Bronchial epithelial cell (primary cell): Measurements from ENCODE around the gene RARRES1. TPM values are rescaled to one million over a fixed set of nuclear protein-coding genes. Genes with fewer than 3 reads are reported as not detected.

Source experiments
- DNase-seq: peaks from one replicate; pipeline ENCODE4 v3.0.0-alpha.2; 2010; ENCODE audit warnings: low read depth
- FAIRE-seq: peaks from 2 replicates; lab custom pipeline; 2011; peaks lifted over from hg19 to GRCh38; lab: Jason Lieb, UNC
- H3K27me3 ChIP-seq: 2 replicates; pipeline ENCODE4 v1.5.1; 2011; ENCODE audit warnings: low read length; ENCODE audit not compliant: control insufficient read depth, insufficient read depth
- H3K36me3 ChIP-seq: 2 replicates; pipeline ENCODE4 v1.5.1; 2011; ENCODE audit warnings: low read length; ENCODE audit not compliant: control insufficient read depth, insufficient read depth
- H3K4me3 ChIP-seq: 2 replicates; pipeline ENCODE4 v1.5.1; 2011; ENCODE audit warnings: mild to moderate bottlenecking, low read depth, low read length, control low read depth
- total RNA-seq: library from RNA; depleted of rRNA; stranded (reverse); fragments of >200 nt; gene quantifications from 2 replicates; pipeline ENCODE4 v1.2.1, GENCODE V29; 2014
- TF ChIP-seq, protein P1 (sequence below): IDR thresholded peaks from 2 replicates; pipeline ENCODE4 v1.5.1; 2011; ENCODE audit warnings: mild to moderate bottlenecking, moderate library complexity, low read length, control low read depth, inconsistent platforms; ENCODE audit not compliant: insufficient read depth, severe bottlenecking

Gene RARRES1
- total RNA-seq, 1 donor from 2014 or later = 2.4 TPM

DNA sequence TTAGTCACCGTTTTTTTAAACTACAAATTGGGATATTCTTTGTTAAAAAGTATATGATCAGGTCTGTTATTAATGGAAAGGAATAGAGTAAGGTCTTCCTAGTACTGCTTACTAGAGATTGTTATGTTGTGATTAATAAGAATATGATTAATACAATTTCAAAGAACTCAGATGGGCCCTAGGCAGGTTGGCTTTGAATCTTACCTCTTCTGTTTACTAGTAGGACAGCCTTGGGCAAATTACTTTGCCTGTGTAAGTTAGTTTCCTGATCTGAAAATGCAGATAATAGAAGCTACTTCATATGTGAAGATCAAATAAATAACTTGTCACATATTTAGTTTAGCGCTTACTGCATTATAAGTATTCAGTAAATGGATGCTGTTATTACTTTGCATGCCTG is 81.1 kb downstream of the RARRES1 start:
- DNase-seq (no peak), FAIRE-seq (no peak)
- H3K4me3 ChIP-seq = no peak overlapping the region
- TF ChIP-seq, protein P1, sequence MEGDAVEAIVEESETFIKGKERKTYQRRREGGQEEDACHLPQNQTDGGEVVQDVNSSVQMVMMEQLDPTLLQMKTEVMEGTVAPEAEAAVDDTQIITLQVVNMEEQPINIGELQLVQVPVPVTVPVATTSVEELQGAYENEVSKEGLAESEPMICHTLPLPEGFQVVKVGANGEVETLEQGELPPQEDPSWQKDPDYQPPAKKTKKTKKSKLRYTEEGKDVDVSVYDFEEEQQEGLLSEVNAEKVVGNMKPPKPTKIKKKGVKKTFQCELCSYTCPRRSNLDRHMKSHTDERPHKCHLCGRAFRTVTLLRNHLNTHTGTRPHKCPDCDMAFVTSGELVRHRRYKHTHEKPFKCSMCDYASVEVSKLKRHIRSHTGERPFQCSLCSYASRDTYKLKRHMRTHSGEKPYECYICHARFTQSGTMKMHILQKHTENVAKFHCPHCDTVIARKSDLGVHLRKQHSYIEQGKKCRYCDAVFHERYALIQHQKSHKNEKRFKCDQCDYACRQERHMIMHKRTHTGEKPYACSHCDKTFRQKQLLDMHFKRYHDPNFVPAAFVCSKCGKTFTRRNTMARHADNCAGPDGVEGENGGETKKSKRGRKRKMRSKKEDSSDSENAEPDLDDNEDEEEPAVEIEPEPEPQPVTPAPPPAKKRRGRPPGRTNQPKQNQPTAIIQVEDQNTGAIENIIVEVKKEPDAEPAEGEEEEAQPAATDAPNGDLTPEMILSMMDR = no peak
- no peaks in the 10 kb centered on the region for H3K27me3 ChIP-seq
- no peaks in the 10 kb centered on the region for H3K36me3 ChIP-seq

DNA sequence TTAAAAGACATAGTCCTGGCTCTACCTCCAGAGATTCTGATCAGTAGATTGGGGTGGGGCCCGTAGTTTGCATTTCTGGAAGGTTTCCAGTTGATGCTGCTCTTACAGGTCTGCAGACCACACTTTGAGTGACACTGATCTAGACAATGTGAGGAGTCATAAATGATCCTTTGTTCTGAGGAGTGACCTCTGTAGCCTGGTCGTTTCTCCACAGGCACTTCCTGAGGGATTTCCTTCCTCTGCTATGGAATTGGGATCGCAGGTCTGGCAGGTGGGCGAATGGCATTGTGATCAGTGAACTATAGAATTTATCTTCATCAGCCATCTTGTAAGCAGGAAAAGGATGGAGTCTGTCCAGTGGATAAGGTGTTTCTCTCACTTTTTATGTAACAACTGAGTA is 82.5 kb downstream of the RARRES1 start:
- Histone ChIP-seq H3K27me3 (no peaks in the 10 kb centered on the region), H3K4me3 (no peak overlapping the region), H3K36me3 (no peaks in the 10 kb centered on the region)
- no peak for FAIRE-seq
- DNase-seq = no peak
- TF ChIP-seq, protein P1 = no peak

Other genes starting within 250 kb of the RARRES1 start
- gene MLF1, start 161.3 kb downstream of the RARRES1 start, total RNA-seq = 5.5 and 12.2 TPM in 2 replicates
- 51.2 and 55.3 TPM in 2 replicates for gene GFM1, start 87.9 kb downstream of the RARRES1 start, total RNA-seq
- gene LXN, start 59.8 kb downstream of the RARRES1 start, total RNA-seq = 3.5 and 6.8 TPM in 2 replicates
- gene MFSD1, start 69.6 kb upstream of the RARRES1 start, total RNA-seq = 57.1 and 63.6 TPM in 2 replicates